Activated T-cell treated with anti-CD3 and anti-CD28 coated beads, Interleukin-2, amount 50 U/mL, for 4 hours (primary cell): Measurements from ENCODE around the gene TIFAB. TPM values are rescaled to one million over a fixed set of nuclear protein-coding genes. Genes with fewer than 3 reads are reported as not detected.

Experiments
- ATAC-seq, 2 donors: fragments of 200-7000 bp; cut with Tn5 transposase; one replicate each; pipeline ENCODE4 v1.10.0; 2021
- DNase-seq: peaks from one replicate; pipeline ENCODE4 v3.0.0-alpha.2; 2020
- H3K27me3 Mint-ChIP-seq: one replicate; pipeline ENCODE4 v1.8.0; 2021; ENCODE audit warnings: low read depth, mixed read lengths
- H3K36me3 Mint-ChIP-seq: one replicate; pipeline ENCODE4 v1.8.0; 2022; ENCODE audit warnings: mixed read lengths; ENCODE audit not compliant: insufficient read depth
- H3K4me1 Mint-ChIP-seq: one replicate; pipeline ENCODE4 v1.8.0; 2021; ENCODE audit warnings: low read depth, mixed read lengths
- H3K4me3 Mint-ChIP-seq: one replicate; pipeline ENCODE4 v1.8.0; 2021; ENCODE audit warnings: mild to moderate bottlenecking, moderate library complexity, mixed read lengths
- H3K9me3 Mint-ChIP-seq: one replicate; pipeline ENCODE4 v1.8.0; 2021; ENCODE audit warnings: mixed read lengths
- total RNA-seq, 3 donors: library from RNA; stranded (reverse); gene quantifications; one replicate each; pipeline ENCODE4 v1.2.1, GENCODE V29; 2021

The TIFAB gene
- total RNA-seq, 3 donors from 2014 or later = not detected

- H3K9me3 Mint-ChIP-seq = no peaks in the 10 kb centered on the region
- ATAC-seq = no peak
- H3K4me1 Mint-ChIP-seq = peaks cover 8% of the 10 kb centered on the region
- no peak overlapping the region for H3K4me3 Mint-ChIP-seq
- DNase-seq = no peak
- H3K36me3 Mint-ChIP-seq = no peaks in the 10 kb centered on the region
- peaks cover 66% of the 10 kb centered on the region for H3K27me3 Mint-ChIP-seq
Measured at GRCh38 chr5:135487839-135488514, 35.8 kb upstream of the TIFAB start.

- Mint-ChIP-seq H3K36me3 (no peaks in the 10 kb centered on the region), H3K9me3 (no peaks in the 10 kb centered on the region), H3K27me3 (peaks cover 57% of the 10 kb centered on the region), H3K4me1 (peaks cover 8% of the 10 kb centered on the region), H3K4me3 (no peak overlapping the region)
- ATAC-seq (no peak), DNase-seq (no peak)
Measured at GRCh38 chr5:135487037-135487395, 34.9 kb upstream of the TIFAB start.

- no peaks in the 10 kb centered on the region for H3K36me3 Mint-ChIP-seq
- H3K4me1 Mint-ChIP-seq = peaks cover 8% of the 10 kb centered on the region
- peaks cover 55% of the 10 kb centered on the region for H3K27me3 Mint-ChIP-seq
- DNase-seq = no peak
- no peak overlapping the region for H3K4me3 Mint-ChIP-seq
- ATAC-seq = no peak
- no peaks in the 10 kb centered on the region for H3K9me3 Mint-ChIP-seq
Measured at GRCh38 chr5:135486131-135487036, 34.2 kb upstream of the TIFAB start.

- no peaks in the 10 kb centered on the region for H3K36me3 Mint-ChIP-seq
- peaks cover 46% of the 10 kb centered on the region for H3K27me3 Mint-ChIP-seq
- no peak for DNase-seq
- ATAC-seq = no peak
- H3K4me1 Mint-ChIP-seq = peaks cover 5% of the 10 kb centered on the region
- no peak overlapping the region for H3K4me3 Mint-ChIP-seq
- H3K9me3 Mint-ChIP-seq = no peaks in the 10 kb centered on the region
Measured at GRCh38 chr5:135484674-135485086, 32.5 kb upstream of the TIFAB start.

- ATAC-seq (no peak), DNase-seq (no peak)
- H3K27me3 Mint-ChIP-seq = peaks cover 40% of the 10 kb centered on the region
- no peaks in the 10 kb centered on the region for H3K9me3 Mint-ChIP-seq
- H3K4me3 Mint-ChIP-seq = no peak overlapping the region
- no peaks in the 10 kb centered on the region for H3K4me1 Mint-ChIP-seq
- H3K36me3 Mint-ChIP-seq = no peaks in the 10 kb centered on the region
Measured at GRCh38 chr5:135483254-135483653, 31.1 kb upstream of the TIFAB start.

- no peaks in the 10 kb centered on the region for H3K36me3 Mint-ChIP-seq
- no peaks in the 10 kb centered on the region for H3K4me1 Mint-ChIP-seq
- H3K9me3 Mint-ChIP-seq = no peaks in the 10 kb centered on the region
- peaks cover 35% of the 10 kb centered on the region for H3K27me3 Mint-ChIP-seq
- no peak for DNase-seq
- no peak overlapping the region for H3K4me3 Mint-ChIP-seq
- no peak for ATAC-seq
Measured at GRCh38 chr5:135482381-135482933, 30.3 kb upstream of the TIFAB start.

- H3K4me1 Mint-ChIP-seq = no peaks in the 10 kb centered on the region
- no peaks in the 10 kb centered on the region for H3K36me3 Mint-ChIP-seq
- no peak for ATAC-seq
- peaks cover 31% of the 10 kb centered on the region for H3K27me3 Mint-ChIP-seq
- no peaks in the 10 kb centered on the region for H3K9me3 Mint-ChIP-seq
- DNase-seq = no peak
- no peak overlapping the region for H3K4me3 Mint-ChIP-seq
Measured at GRCh38 chr5:135481909-135482311, 29.8 kb upstream of the TIFAB start.

- Mint-ChIP-seq H3K4me3 (no peak overlapping the region), H3K36me3 (no peaks in the 10 kb centered on the region), H3K27me3 (peaks cover 26% of the 10 kb centered on the region), H3K9me3 (no peaks in the 10 kb centered on the region), H3K4me1 (no peaks in the 10 kb centered on the region)
- DNase-seq = no peak
- no peak for ATAC-seq
Measured at GRCh38 chr5:135481387-135481786, 29.2 kb upstream of the TIFAB start.

- Mint-ChIP-seq H3K36me3 (no peaks in the 10 kb centered on the region), H3K4me1 (no peaks in the 10 kb centered on the region), H3K4me3 (no peak overlapping the region), H3K27me3 (peaks cover 17% of the 10 kb centered on the region), H3K9me3 (no peaks in the 10 kb centered on the region)
- no peak for DNase-seq
- ATAC-seq = no peak
Measured at GRCh38 chr5:135480511-135480910, 28.4 kb upstream of the TIFAB start.

GRCh38 chr5:135478938-135479337 lies 26.8 kb upstream of the TIFAB start:
- Mint-ChIP-seq H3K4me1 (no peaks in the 10 kb centered on the region), H3K9me3 (no peaks in the 10 kb centered on the region), H3K4me3 (no peak overlapping the region), H3K27me3 (peaks cover 11% of the 10 kb centered on the region), H3K36me3 (no peaks in the 10 kb centered on the region)
- DNase-seq (no peak), ATAC-seq (no peak)

GRCh38 chr5:135477613-135478066 lies 25.5 kb upstream of the TIFAB start:
- no peaks in the 10 kb centered on the region for H3K9me3 Mint-ChIP-seq
- H3K4me1 Mint-ChIP-seq = no peaks in the 10 kb centered on the region
- no peak for ATAC-seq

GRCh38 chr5:135476615-135477581 lies 24.7 kb upstream of the TIFAB start:
- peaks cover 11% of the 10 kb centered on the region for H3K27me3 Mint-ChIP-seq
- ATAC-seq (no peak), DNase-seq (no peak)
- no peaks in the 10 kb centered on the region for H3K9me3 Mint-ChIP-seq
- H3K4me1 Mint-ChIP-seq = no peaks in the 10 kb centered on the region
- no peak overlapping the region for H3K4me3 Mint-ChIP-seq
- no peaks in the 10 kb centered on the region for H3K36me3 Mint-ChIP-seq

More at GRCh38 chr5:135477613-135478066, 25.5 kb upstream of the TIFAB start:
- no peak for DNase-seq
- H3K27me3 Mint-ChIP-seq = peaks cover 11% of the 10 kb centered on the region
- H3K36me3 Mint-ChIP-seq = no peaks in the 10 kb centered on the region
- no peak overlapping the region for H3K4me3 Mint-ChIP-seq

- Mint-ChIP-seq H3K27me3 (peaks cover 7% of the 10 kb centered on the region), H3K4me3 (no peak overlapping the region), H3K9me3 (no peaks in the 10 kb centered on the region), H3K36me3 (no peaks in the 10 kb centered on the region), H3K4me1 (no peaks in the 10 kb centered on the region)
- ATAC-seq = no peak
- DNase-seq = no peak
Measured at GRCh38 chr5:135473956-135474670, 22.0 kb upstream of the TIFAB start.
